ENCODE data around the gene ARCN1.

Gene ARCN1

GRCh38 chr11:118650366-118650765 is 78.2 kb downstream of the ARCN1 start:
- TF ChIP-seq CTCF (IDR thresholded peaks at IDR 0.05), result no peak
- no peaks in the 10 kb centered on the region for H3K4me1 Mint-ChIP-seq
- H3K27me3 Mint-ChIP-seq (ENCODE audit: low read depth, poor library complexity), result no peaks in the 10 kb centered on the region
- H3K9me3 Mint-ChIP-seq, result no peaks in the 10 kb centered on the region
- no peak overlapping the region for H3K27ac Mint-ChIP-seq
- peaks cover 67% of the 10 kb centered on the region for H3K36me3 Mint-ChIP-seq (ENCODE audit: low read depth)
- no peak for DNase-seq
- H3K4me3 Mint-ChIP-seq, result no peak overlapping the region

GRCh38 chr11:118651820-118652219 is 79.6 kb downstream of the ARCN1 start:
- no peak for DNase-seq
- no peak for TF ChIP-seq CTCF (IDR thresholded peaks at IDR 0.05)
- Mint-ChIP-seq H3K4me1 (peaks cover 2% of the 10 kb centered on the region), H3K27ac (peak overlapping the region; percentile 35), H3K4me3 (no peak overlapping the region), H3K9me3 (no peaks in the 10 kb centered on the region), H3K27me3 (ENCODE audit: low read depth, poor library complexity) (no peaks in the 10 kb centered on the region), H3K36me3 (ENCODE audit: low read depth) (peaks cover 58% of the 10 kb centered on the region)

Data from nephron progenitor cell (in vitro differentiated cells).